Measurements from ENCODE around the gene SIPA1L2. TPM values are rescaled to one million over a fixed set of nuclear protein-coding genes. Genes with fewer than 3 reads are reported as not detected.

Gene SIPA1L2
- total RNA-seq, 1 donor from 2014 or later, result 71.3 TPM

DNA sequence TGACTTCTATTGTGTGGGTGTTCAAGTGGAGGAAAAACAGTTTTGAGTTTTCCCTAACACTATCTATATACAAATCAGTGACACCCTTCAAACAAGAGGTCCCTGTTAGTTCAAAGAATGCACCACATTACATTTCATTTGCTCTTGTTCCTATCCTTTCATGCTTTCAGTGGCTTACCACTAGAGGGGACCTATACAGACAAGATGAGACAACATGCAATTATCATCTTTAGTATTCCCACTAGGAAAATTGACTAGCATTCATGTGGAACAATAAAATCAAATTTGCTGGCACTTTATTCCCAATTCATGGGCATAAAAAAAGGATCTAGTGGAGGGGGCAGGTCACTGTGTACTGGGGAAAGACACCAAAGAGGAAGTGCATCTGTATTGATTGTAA lies 13.3 kb upstream of the SIPA1L2 start:
- DNase-seq, result no peak

DNA sequence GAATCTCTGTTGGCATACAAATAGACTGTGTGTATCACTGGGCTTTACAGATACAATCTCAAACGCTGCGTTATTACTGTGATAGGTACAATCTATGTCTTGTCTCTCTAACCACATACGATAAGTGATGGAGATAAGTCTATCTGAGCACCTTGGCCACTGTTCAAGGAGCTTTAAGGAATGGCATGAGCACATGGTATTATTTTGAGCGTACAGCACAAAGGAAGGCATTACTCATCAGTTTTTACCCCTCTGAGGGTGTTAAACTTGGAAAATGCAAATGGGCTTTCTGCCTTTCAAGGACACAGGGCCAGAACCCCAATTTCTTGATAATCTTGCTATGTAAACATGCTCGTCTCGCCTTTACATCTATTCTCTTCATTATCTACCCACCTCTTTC lies 11.6 kb upstream of the SIPA1L2 start:
- DNase-seq, result no peak

DNA sequence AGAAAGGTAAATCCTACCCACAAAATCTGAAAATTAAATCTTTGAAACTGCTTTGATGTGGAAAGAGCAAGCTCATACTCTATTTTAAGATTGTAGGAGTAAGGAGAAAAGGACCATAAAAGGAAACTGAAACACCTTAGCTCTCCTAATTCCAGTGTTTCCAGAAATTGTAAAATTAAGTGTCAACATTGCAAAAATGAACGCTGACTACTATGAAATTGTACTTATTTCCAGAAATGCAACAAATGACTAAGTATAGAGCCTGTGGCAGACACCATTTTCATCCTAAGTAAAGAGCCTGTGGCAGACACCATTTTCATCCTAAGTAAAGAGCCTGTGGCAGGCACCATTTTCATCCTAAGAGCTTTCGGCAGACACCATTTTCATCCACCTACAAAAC lies 6.9 kb upstream of the SIPA1L2 start:
- no peak for DNase-seq

DNA sequence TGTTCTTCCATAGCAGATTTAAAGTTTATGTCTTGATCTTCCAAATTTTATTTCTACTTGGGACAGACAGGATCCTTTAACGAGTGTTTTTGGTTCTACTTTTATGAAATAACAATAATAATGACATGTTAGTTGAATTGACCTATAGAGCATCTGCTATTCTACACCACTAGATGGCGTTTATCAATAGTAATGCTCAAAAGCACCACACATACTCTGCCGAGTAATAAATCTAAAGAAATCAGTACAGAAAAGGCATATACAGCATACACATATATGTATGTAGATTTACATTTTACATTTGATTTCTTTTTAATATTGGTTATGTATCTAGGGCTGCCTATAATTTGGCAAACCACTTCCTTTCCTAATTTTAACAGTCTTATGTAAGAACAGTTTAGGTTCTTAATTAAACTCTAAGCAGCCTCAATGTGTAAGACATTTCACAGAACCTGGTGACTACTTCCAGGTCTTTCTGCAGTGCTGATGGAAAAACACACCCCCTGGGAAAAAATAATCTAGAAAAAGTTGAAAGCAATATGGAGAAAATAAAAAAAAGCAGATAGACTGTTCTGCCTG lies 5.9 kb upstream of the SIPA1L2 start:
- DNase-seq, result peak; percentile 75

DNA sequence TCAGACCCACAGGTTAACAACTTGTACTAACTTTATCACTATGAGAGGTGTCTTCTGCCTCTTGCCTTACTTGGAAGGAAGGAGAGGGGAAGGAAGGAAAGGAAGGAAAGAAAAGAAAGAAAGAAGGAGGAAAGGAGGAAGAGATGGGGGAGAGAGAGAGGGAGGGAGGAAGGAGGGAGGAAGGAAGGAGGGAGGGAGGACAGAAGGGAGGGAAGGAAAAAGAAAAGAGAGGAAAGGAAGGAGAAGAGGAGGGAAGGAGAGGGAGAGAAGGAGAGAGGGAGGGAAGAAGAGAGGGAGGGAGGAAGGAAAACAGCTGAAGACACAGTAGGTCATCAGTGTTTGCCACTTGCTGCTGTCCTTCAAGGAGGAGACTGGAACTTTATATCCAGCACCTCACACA lies 5.3 kb upstream of the SIPA1L2 start:
- no peak for DNase-seq

DNA sequence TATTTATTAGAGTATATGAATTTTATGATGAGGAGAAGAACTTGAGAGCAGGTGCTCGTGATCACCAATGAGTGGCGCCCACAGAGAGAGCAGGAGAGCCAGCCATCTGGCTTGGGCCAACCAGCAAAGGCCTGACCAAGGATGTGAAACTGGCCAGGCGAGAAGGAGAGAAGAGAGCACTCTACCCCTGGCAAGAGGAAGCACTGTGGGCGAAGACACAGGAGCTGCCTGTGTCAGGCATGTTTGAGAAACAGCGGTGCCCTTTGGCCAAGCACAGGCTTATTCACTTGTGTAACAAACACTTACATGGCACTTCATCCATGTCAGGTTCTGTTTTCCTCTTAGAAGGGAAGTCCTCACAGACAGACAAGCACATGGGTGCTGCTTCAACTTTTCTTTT lies 4.2 kb upstream of the SIPA1L2 start:
- DNase-seq, result no peak

DNA sequence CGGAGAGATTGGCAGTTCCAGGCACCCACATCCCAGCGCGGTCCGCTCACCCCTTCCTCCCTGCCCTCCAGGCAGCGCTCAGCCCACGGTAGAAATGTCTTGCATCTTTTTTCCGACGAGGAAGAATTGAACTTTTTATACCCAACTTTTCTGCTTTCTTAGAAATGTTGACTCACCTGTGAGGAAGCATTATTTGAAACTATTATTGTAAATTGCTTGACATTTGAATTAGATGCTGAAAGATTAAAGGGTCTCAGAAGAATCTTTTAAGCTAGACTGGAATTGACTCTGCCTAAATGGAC lies 912 bp upstream of the SIPA1L2 start:
- no peak for DNase-seq

DNA sequence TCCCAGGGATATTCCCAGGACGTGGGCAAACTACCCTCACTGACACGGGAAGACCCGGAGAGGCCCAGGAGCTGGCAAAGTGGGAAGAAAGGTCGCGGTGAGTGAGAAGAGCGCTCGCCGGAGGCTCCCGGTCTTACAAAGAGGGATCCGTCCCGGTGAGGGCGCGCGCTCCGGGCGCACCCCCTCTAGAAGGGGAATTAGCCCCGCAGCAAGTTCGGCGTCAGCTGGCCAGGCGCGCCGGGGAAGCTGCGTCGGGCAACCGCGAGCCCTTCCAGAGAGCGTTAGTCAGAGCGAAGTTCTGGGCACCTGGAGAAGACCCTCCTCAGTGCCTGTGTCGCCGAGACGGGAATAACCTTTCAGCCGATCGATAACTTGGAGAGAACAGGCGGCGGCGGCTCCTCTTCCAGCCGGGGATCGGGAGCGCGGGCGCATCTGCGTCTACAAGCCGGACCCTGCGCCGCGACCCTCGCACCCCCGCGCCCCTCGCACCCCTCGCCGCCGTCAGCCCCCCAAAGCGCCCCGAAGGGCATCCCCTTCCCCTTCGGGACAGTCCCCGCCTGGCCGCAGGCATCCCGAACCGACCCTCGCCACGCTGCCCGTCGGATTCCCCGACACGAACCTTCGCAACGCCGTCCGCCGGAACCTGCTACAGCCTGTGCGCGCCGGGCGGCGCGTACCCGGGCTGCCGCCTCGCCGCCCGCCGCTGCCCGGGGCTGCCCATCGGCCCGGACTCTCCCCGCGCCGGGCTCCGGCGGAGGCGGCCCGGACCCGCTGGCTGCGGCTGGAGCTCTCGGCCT lies 485 bp downstream of the SIPA1L2 start:
- peak; percentile 32 for DNase-seq

DNA sequence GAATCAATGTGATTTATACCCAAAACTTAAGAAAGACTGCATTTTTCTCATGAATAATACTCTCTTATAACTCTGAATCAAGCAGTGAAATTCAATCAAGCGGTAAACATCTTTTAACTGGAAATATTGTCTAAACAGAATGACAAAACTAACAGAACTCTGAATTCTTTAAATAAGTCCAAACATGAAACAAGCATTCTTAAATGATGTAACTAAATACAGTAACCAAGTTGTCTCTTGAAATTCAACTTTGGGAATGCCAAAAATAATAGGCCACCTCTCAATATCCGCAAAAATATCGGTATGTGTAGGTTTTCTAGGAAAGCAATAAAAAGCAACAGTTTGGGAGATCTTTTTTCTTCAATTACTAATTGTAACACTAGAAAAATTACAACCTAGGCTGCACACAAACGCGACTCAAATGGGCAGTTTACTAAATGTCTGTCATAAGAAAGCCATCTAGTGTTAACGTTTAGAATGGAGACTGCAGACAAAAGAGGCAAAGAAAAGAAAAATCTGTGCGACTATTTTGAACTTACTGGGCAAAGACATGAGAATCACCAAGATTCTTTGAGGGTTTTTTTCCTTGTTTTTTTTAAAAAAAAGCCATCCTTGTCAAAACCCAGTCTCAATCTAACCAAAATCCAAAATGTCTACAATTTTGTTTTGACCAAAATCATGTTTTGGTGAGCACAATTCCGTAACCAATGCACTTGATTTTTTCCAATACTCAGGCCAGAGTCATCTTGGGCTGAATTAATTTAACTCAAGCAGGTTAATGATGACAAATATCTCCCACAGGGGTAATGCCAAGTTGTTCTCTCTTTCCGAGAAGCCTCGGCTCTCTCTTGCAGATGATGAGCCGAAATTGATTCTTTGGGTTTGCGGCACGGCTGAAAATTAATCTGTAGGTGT lies 1.3 kb downstream of the SIPA1L2 start:
- DNase-seq, result peak; percentile 66

DNA sequence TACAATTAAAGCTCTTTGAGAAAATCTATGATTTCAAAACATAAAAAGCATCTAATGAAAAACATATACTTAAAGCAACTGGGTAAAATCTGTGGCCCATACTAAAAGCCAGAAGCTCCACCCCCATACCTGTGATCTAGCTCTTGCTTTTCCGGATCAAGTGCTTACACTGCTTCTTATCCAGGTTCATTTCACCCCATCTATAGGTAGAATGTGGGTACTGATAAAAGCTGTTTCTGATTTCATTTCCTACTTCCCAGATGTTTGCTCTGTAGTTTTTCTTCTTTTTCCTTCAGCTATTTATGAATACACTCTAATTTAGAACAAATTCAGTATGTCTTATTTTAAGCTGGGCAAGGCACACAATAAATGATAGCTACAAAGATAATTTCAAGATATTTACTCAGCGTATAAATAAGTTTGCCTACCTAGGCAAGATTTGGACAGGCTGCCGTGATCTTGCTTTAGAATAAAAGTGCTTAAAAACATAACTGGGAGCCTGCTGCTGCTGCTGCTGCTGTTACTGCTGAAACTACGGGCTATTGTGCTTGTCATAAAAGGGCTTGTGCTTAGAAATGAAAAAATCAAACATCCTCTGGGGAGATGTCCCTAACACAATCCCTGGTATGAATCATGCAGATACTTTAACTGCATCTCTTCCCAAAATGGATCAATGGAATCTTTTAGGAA lies 2.1 kb downstream of the SIPA1L2 start:
- DNase-seq, result peak; percentile 61

DNA sequence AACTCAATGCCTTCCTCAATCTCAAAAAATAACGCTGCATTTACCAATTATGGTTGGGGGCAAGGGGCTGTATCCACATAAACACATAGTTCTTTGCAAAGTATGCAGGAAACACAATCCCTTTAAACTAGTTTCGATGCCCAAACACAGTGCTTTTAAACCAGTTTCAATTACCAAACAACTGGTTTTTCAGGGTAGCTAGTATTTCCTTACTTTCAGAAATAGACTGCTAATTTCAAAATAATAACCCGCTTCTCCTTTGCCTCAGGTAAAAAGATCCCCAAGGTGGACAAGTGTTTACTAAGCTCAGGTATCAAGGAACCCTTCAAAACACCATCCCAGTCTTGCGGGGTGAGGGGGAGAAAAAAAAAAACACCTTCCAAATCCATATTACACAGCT lies 2.8 kb downstream of the SIPA1L2 start:
- DNase-seq, result peak; percentile 7

DNA sequence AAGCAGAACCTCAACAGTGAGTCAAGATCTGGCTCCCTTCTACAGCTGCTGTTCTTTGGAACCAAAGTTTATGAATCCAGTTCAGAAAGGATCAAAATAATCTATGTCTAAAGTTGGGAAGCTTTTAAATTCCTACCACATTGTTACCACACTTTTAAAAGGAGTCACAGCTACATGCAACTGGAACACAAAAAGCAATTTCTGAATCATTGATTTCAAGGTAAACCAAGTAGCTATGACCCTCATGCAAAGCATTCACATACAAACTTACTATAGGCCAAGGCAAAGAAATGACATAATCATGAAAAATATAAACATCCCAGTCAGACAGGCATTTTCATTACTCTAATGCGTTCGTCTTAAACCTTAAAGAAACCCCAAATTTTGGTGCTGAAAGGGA lies 3.5 kb downstream of the SIPA1L2 start:
- DNase-seq, result no peak

DNA sequence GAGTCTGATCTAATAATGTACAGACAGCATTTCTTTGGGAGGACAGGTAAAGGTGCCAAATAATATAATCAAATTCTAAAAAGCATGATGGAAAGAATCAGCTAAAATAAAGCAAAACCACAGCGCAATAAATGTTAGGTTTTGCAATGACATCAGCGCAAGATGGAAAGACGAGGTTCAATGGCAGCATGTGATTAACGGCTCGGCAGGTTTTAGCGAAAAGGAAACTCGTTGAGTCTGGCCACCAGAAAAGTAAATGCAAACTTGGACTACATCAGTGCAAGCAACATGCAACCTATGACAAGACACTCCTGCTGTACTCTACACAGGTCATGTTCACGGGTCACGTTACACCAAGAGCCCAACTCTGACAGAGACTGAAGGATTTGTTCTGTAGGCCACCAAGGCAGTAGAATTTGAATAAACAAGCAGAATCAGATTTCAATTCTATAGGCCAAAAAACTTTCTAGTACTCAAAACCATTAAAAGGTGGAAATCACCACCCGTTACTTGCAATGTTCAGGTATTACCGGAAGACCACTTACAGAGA lies 4.5 kb downstream of the SIPA1L2 start:
- no peak for DNase-seq

DNA sequence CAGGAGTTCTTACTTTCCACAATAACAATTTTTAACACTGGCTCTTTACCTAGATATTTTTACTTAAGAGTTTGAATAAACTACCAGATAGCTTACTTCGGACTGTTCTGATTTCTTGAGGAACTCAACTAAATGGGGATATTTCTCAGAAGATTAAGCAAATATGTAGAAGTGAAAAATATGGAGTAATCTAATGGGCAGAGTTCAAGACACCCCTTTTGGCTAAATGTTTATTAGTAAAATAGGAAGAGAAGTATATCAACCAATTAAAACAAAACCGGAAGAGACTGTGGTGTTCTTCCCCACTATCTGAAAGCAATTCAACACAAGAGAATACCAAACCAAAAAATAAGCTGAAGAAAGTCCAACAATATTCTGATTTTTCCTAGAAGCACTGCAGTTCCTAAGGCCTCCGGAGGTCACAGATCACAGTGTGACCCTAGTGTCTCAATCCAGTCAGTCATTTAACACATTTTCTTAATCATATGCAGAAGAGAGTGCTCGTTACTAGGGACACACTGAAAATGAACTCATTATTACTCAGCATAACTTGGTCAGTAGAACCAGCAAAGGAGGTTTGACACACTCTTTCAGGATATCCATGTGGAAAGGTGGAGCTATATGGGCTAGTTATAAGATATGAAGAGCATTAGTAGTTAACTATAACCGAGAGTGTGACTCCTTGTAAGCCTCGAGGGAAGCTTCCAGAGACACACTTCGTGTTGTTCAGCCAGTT lies 5.2 kb downstream of the SIPA1L2 start:
- DNase-seq, result no peak

DNA sequence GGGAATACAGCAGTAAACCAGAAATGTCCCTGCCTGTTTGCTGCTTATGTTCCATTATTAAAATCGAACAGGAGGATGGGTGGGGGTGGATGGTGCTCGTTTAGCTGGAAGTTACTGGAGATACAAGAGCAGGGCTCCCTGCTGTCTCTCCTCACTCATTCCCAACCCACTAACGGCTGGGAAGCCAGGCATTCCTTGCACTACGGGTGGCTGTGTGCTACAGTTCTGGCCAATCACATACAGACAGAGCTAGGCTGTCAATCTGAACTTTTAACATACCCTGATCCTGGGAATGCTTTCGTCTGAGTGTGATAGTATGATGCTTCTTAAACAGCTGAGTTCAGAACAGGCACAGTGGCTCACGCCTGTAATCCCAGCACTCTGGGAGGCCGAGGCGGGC lies 7.0 kb downstream of the SIPA1L2 start:
- peak; percentile 52 for DNase-seq

DNA sequence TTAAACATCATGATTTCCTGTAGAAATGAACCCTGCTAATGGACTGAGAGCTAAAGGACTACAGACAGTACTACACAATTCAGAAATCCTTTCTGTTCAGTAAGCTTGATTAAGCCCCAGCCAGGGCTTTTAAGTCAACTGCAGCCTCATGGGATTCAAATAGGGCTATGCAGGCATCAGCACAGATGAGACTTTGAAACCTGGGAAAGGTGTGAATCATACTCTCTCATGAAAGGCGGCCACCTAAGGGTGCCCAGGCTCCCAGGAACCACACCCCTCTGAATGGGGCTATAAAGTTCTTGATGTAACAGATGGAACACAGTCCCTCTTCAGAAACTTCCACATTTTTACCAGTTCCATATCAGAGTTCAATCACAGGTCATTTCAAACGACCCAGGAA lies 7.6 kb downstream of the SIPA1L2 start:
- no peak for DNase-seq

DNA sequence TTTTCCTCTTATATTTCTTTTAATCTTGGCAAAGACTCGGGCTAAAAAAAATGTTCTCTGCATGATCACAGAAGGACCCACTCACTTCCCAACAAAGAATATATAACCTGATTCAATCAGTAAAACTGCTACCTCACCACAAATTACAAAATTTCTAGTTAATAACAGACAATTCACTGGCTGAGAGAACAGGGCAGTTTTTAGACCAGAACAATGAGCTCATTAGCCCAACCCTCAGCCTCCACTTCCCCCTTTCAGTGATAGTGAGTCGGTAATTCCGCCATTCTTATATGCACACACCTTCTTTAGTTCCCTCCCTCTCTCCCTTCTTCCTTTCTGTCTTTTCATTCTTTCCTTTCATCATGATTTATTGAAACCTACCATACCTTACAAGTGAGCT lies 8.9 kb downstream of the SIPA1L2 start:
- DNase-seq, result no peak

DNA sequence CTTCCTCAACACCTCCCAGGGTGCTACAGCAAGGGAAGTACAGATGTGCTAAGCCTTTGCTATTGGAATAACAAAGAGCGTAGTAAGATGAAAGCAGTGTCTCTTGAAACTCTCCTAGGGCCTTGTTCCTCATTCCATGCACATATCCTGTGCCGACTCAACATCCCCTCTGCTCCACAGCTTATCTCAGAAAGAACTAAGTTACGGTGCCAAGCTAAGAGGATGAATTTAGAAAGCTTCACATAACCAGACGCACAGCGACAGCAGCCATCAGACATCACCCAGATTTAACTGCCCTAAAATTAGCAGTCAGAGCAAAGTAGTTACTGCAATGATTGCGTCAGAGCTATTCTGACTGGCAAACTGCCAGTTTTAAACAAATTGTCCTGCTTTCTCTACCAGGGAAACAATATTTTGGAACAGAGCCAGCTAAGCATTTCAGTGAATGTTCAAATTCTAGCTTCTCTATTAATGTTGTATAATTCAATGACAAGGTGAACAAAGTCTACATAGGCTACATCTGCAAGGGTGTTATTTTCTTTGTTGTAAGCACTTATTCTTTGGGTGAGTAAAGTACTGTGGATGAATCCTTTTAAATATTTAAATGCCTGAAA lies 9.5 kb downstream of the SIPA1L2 start:
- peak; percentile 87 for DNase-seq

DNA sequence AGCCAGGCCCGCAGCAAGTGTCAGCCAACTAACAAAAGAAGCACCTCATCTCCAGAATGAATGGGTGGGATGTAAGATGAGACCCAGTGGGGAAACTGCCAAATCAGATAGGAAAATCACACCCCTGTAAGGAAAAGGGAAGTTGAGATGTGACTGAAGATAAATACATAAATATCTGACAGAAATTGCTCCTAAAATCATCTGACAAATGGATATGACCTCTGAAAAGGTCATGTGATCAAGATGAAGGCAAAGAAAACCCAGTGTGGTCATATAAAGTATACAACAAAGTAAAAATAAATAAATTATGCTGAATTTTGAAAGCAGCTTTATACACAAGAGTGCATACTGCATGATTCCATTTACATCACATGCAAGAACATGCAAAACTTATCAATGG lies 12.7 kb downstream of the SIPA1L2 start:
- DNase-seq, result no peak

DNA sequence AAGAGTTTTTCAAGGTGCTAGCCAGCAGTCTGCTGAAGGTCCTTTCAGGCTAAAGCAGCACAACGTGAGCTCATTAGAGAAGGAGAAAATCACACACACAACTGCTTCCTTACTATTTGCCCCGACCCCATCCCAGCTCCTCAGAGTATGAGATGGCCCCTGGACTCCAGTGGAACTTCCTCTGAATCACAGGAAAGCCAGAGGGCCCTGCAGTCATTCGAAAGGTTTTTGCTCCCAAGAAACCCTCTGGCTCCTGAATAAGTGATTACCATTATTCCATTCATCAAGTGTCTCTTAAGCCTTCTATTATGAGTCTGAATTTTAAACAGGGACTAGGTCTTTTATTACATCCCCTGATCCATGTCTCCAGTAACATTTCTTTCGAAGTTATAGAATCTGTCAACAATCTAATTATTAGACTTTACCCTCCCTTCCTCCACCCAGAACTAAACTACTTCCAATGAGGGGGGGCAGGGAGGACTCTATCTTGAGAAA lies 14.6 kb downstream of the SIPA1L2 start:
- DNase-seq, result no peak

DNA sequence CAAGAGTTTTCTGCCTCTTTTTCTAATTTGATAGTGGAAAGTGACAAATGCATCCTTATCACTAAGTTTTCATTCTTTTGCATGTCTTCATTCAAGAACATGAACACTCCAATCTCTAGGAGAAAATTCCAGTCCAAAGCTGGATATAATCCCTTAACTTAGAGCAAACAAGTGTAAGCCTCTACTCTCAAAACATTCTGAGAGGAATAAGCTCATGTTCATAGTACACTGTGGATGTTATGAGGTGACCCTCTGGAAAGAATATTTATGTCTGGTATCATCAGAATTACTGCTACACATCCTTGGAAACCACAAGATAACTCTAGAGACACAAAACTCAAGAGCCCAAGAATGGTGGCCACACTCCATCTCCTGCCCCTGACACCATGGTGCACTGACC lies 15.1 kb downstream of the SIPA1L2 start:
- DNase-seq, result no peak
